8988T (cell line): Measurements from ENCODE around the gene WASL.

ENCODE experiments used
- DNase-seq: peaks from one replicate; pipeline ENCODE4 v3.0.0; 2011

WASL gene

GRCh38 chr7:123687727-123688126 is 61.1 kb downstream of the WASL start:
- DNase-seq, result no peak

DNA sequence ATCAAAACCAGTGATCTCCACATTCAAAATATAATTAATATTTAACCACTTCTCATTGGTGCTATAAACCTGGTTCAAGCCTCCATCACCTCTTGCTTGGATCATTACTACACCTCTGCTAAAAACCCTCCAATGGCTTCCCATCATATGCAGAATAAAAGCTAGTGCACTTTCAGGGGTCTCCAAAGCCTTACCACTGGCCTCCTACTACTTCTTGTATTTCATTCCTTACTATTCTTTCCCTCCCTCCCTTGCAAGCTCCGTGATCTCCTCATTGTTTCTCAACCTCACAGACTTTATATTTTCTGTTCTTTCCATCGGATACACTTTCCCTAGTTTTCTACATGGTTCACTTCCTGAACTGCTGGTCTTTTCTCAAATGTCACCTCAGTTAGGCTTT is 61.6 kb downstream of the WASL start:
- DNase-seq, result no peak

DNA sequence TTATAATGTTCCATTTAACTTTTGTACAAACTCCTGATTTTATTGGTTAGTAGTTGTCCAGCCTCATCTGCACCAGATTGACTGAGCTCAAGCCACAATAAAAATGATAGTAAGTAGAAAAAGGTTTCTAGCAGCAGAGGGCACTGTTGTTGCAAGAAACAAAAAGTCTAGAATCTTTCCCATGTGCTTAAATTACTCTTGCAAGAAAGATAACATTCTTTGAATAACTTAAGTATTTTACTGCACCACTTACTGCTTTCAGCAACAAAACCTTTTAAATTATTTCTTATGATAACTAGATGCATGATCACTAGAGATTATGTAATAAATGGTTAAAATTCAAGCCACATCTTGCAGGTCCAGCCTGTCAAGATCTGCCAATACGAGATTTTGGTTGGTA is 66.1 kb downstream of the WASL start:
- DNase-seq, result no peak

DNA sequence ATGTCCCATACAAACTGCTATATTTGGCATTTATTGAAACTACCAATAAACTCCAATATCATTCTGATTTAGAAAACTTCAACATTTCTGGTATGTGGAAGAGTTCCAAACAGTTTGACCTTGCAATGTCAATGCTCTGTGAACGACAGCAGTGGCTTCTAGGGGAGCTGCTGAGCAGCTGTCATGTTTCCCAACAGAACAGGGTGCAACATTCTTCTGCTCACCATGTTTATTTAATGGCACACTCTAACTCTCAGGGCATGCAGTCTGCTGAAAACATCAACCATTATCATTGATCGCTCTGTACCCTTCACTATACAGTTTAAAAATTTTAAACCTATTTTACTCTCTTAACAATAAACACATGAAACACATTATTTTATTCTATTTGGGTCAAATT is 67.2 kb downstream of the WASL start:
- DNase-seq, result no peak

- DNase-seq, result no peak
These were observed 68.2 kb downstream of the WASL start for GRCh38 chr7:123680580-123680979.

DNA sequence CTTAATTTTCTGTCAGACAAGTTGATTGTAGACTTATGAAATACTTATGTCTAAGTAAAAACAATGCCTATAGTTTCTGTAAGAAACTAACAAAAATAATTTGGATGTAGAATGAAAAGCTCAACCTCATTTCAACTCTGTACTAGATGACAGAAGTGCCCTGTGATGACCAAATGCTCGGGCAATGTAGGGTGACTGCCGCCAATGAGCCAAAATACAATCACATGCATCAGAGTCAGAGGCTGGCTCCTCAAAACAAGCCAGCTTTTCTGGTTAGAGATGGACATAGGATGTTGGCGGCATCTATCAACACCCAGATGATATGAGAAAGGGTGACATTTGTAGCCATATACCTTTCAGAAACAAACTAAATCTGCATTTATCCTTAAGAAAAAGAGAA is 69.2 kb downstream of the WASL start:
- no peak for DNase-seq

DNA sequence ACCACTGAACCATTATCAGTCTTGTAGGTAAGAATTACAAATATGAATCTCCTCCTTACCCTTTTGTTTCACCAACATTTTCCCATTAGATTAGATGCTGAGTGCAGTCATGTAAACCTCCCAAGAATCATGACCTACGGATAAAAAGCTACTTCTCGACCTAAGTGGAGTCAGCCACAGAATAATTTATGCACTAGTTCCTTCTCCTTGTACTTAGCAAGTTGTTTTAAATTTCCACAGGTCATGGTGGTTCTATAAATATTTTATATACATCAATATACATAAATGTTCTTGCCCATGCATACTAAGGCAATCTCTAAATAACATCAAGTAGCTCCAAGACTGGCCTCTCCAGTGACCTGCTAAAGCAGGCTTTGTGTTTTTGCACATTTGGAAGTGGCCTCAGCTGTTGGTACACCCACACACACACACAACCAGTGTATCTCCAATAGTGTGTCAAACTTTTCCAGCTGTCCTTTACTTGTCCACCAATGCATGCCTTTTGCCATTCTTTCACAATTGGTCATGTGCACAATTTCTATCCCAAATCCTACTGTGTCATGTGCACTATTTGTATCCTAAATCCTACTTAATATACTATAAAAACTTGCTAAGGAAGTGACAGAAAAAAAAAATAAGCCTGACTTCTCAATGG is 71.6 kb downstream of the WASL start:
- no peak for DNase-seq

GRCh38 chr7:123675181-123675473 is 73.7 kb downstream of the WASL start:
- no peak for DNase-seq

DNA sequence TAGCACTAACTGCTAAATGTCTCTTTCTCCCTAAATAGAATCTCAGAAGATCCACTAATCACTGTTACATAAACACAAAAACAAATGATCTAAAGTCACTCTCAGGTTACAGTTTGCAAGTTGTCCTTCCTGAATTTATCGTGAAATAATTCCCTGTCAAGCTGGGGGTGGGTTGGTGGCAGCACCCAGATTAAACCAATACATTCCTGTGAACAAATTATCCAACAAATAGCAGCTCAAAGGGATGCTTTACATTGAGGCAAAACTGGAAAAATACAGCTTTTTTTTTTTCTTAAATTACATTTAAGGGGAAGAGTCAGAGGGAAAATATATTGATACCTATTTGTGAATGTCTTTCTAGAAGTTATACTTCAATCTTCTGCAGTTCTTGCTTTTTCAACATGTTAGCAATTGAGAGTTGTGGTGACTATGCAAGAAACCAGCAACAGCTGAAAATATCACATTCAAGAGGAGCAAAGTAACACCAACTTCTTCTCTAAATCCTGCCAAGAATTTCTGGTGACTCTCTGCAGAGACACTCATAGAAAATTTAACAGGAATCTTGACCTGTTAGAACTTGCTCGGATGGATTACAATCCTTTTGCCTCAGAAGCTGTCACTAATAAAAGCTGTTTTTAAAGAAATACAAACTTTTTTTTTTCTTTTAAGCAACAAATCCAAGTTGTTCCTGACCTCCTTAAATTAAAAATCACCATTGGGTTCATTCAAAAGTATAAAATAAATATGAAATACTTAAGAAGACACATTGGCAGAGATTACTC is 74.2 kb downstream of the WASL start:
- DNase-seq, result no peak

- DNase-seq, result no peak
These were observed 74.9 kb downstream of the WASL start for GRCh38 chr7:123673752-123674398.

DNA sequence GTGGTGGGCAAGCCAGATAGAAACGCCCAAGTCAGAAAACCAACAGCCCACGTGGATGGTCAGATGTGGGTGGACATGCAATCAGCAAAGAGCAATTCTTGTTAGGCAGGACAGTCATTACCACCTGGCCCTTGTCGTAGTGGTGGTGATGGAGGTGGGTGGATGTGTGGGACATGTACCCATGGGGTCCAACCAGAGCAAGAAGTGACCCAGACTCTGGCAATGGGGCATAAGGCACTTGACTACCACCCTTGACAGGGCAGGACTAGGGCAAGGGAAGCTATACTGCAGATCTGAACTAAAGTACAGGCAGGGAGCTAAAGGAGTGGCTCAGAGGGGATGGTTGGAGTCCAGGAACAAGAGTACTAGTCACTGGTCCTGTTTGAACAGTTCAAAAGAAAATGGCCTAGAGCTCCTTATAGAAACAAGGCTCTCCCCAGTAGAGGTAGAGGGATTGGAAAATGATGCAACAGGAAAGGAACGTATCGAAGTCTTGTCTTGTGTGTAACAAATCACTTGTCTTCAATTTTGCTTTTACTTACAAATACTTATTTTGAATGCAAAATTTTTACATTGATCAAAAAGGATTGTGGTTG is 75.6 kb downstream of the WASL start:
- DNase-seq, result no peak

- no peak for DNase-seq
These were observed 79.3 kb downstream of the WASL start for GRCh38 chr7:123669485-123669884.

DNA sequence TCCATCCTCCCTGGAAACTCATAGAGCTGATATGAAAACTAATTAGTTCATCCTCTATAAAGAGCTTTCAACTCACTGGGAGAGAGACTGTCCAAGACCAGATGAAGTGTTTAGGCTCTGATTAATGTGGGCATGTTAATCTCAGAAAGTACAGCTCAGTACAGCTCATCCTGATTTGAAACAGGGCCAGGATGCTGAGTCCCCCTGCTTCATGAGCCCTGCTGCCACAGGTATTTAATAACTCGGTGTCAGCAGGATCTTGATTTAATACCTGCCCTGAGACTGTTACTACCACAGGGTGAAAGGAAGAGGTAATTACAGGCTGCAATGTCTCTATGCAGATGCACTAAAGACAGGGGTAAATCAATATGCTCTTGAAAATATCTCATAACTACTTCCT is 82.3 kb downstream of the WASL start:
- DNase-seq, result no peak

- DNase-seq, result no peak
These were observed 82.9 kb downstream of the WASL start for GRCh38 chr7:123665896-123666295.

DNA sequence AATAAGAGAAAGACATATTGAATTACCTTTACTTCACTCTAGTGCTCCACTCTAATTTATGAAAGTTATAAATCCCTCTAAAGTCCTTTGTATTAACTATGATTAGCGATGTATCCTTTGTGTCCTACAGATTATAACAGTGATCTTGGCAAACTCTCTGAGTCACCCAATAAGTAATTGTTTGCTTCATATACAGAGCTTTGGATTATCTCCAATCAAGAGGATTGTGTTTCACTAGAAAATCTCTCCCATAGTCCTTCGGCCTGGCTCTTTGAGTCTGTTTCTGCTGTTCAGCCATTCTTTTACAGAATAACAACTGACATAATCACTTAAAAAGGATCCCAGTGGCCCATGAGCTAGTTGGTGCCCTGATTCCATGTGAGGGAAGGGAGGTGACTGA is 83.6 kb downstream of the WASL start:
- DNase-seq, result no peak

DNA sequence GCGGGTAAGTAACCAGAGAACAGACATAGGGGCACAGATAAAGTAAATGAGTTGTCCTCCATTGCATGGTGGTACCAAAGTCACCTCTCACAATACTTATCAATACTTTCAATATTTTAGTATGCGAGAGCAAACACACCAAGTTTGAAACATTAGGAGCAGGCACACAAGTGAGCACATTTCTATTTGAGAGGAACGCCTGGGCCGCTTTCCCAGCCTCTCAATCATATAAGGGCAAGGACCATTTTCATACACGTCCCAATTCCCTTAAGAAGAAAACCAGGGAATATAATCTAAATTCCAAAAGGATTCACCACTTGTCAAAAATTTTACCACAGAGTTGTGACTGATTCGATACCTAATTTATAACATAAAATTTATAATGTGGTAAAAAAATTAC is 85.6 kb downstream of the WASL start:
- DNase-seq, result no peak

DNA sequence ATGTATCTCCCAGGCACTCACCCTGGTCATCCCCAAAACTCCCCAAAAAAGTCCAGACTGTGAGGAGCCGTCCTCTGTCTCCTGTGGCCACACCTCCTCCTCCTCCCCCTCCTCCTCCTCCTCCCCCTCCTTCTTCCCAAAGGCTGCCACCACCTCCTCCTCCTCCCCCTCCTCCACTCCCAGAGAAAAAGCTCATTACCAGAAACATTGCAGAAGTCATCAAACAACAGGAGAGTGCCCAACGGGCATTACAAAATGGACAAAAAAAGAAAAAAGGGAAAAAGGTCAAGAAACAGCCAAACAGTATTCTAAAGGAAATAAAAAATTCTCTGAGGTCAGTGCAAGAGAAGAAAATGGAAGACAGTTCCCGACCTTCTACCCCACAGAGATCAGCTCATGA is 86.0 kb downstream of the WASL start:
- DNase-seq, result no peak

- DNase-seq, result no peak
These were observed 86.5 kb downstream of the WASL start for GRCh38 chr7:123662293-123662692.

- DNase-seq, result no peak
These were observed 87.0 kb downstream of the WASL start for GRCh38 chr7:123661765-123662164.

GRCh38 chr7:123660514-123661354 is 88.1 kb downstream of the WASL start:
- DNase-seq, result no peak

- DNase-seq, result no peak
These were observed 90.8 kb downstream of the WASL start for GRCh38 chr7:123658023-123658422.

DNA sequence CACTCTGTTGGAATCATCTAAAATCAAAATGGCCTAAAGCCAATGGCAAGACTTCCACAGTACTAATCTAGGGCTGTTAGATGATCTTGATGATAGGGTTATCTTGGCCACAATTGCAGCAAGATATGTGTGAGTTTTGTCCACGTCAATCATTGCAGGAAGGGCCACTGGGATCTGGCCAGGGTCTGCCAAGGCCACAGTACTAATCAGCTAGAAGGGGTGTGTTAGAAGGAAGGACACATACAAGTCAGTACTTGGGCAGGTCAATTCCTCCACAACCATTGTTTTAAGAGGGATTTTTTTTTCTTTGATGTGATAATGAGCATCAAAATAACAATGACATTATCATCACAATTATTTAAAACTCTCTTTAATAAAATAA is 91.5 kb downstream of the WASL start:
- DNase-seq, result no peak
